Keratinocyte (primary cell): ENCODE results near the gene GUSB. TPM values are rescaled to one million over a fixed set of nuclear protein-coding genes. Genes with fewer than 3 reads are reported as not detected.

Experiments
- DNase-seq: peaks from one replicate; pipeline ENCODE4 v3.0.0-alpha.2; 2011; ENCODE audit warnings: low read depth, missing footprints, low spot score
- FAIRE-seq: peaks from 2 replicates; lab custom pipeline; 2011; peaks lifted over from hg19 to GRCh38; lab: Jason Lieb, UNC
- H2AFZ ChIP-seq: 2 replicates; pipeline ENCODE4 v1.6.0; 2012; ENCODE audit warnings: low read length, control low read depth, inconsistent platforms; ENCODE audit not compliant: control insufficient read depth
- H3K27ac ChIP-seq: 2 replicates; pipeline ENCODE4 v1.5.1; 2011; ENCODE audit warnings: low read length; ENCODE audit not compliant: control insufficient read depth, insufficient read depth
- H3K27me3 ChIP-seq: 3 replicates; pipeline ENCODE4 v1.6.0; 2011; ENCODE audit warnings: low read length; ENCODE audit not compliant: control insufficient read depth, insufficient read depth; ENCODE audit errors: extremely low read depth
- H3K36me3 ChIP-seq, 2 experiments: 2 replicates in 1 of 2; 3 replicates in 1 of 2; pipeline ENCODE4 v1.5.1; 2011; ENCODE audit warnings: low read length in 2 of 2, mild to moderate bottlenecking in 1 of 2; ENCODE audit not compliant: control insufficient read depth in 2 of 2, insufficient read depth in 2 of 2; ENCODE audit errors: extremely low read depth in 1 of 2
- H3K4me1 ChIP-seq: 3 replicates; pipeline ENCODE4 v1.5.1; 2011; ENCODE audit warnings: low read length; ENCODE audit not compliant: control insufficient read depth, insufficient read depth; ENCODE audit errors: extremely low read depth
- H3K4me2 ChIP-seq: 3 replicates; pipeline ENCODE4 v1.6.0; 2011; ENCODE audit warnings: low read depth, low read length; ENCODE audit not compliant: control insufficient read depth, insufficient read depth; ENCODE audit errors: extremely low read depth
- H3K4me3 ChIP-seq, 3 experiments: fragments of 200-600 bp in 1 of 3; sonication (generic) in 1 of 3; 2 replicates in 2 of 3; 3 replicates in 1 of 3; pipeline ENCODE4 v1.5.1; 2011 to 2016; ENCODE audit warnings: low read length in 3 of 3, mild to moderate bottlenecking in 3 of 3, control low read depth in 2 of 3, inconsistent platforms in 1 of 3, low read depth in 1 of 3, mixed read lengths in 1 of 3, mixed run types in 1 of 3, moderate library complexity in 1 of 3; ENCODE audit not compliant: control insufficient read depth in 2 of 3, insufficient read depth in 2 of 3; ENCODE audit errors: extremely low read depth in 1 of 3
- H3K79me2 ChIP-seq: 2 replicates; pipeline ENCODE4 v1.6.0; 2012; ENCODE audit warnings: low read length; ENCODE audit not compliant: control insufficient read depth, insufficient read depth
- H3K9ac ChIP-seq: 3 replicates; pipeline ENCODE4 v1.6.0; 2011; ENCODE audit warnings: low read length; ENCODE audit not compliant: control insufficient read depth, insufficient read depth; ENCODE audit errors: extremely low read depth
- H3K9me1 ChIP-seq: 3 replicates; pipeline ENCODE4 v1.6.0; 2011; ENCODE audit warnings: low read length; ENCODE audit not compliant: control insufficient read depth, insufficient read depth; ENCODE audit errors: extremely low read depth
- H3K9me3 ChIP-seq: 2 replicates; pipeline ENCODE4 v1.5.1; 2012; ENCODE audit warnings: low read depth, low read length; ENCODE audit not compliant: control insufficient read depth
- H4K20me1 ChIP-seq: 3 replicates; pipeline ENCODE4 v1.6.0; 2011; ENCODE audit warnings: low read length; ENCODE audit not compliant: control insufficient read depth, insufficient read depth; ENCODE audit errors: extremely low read depth
- EZH2 ChIP-seq: IDR thresholded peaks from one replicate; pipeline ENCODE4 v1.6.1; 2012; ENCODE audit warnings: inconsistent platforms, mild to moderate bottlenecking, low read length, moderate library complexity
- dilution Hi-C: fragments of 300-500 bp; cut with MboI; formaldehyde crosslinking; loops from one replicate; pipeline ENCODE4 v1.7.0; 2020; ENCODE audit warnings: low sequenced_read_pairs; ENCODE audit not compliant: extremely low pct_ligation_motif_present
- polyA plus RNA-seq, 5 experiments: library from polyadenylated mRNA; depleted of rRNA in 3 of 5; stranded (reverse) in 3 of 5; stranded (forward) in 1 of 5; unstranded in 1 of 5; fragments of >200 nt; gene quantifications; 1 replicate in 1 of 5; 2 replicates in 3 of 5; 3 replicates in 1 of 5; pipeline versions ENCODE4 v1.2.1 to v1.2.3, GENCODE V29; 2011 to 2012; ENCODE audit warnings: missing spikeins in 2 of 5, low read depth in 1 of 5, low replicate concordance in 1 of 5
- TF ChIP-seq, protein P1 (sequence below), 3 experiments: IDR thresholded peaks in 1 of 3; conservative IDR thresholded peaks in 1 of 3; optimal IDR thresholded peaks in 1 of 3; 2 replicates in 2 of 3; 3 replicates in 1 of 3; pipeline versions ENCODE3 to v1.5.1; 2011; ENCODE audit warnings: low read length in 3 of 3, mild to moderate bottlenecking in 3 of 3, moderate library complexity in 2 of 3, control low read depth in 1 of 3, inconsistent platforms in 1 of 3; ENCODE audit not compliant: insufficient read depth in 2 of 3; ENCODE audit errors: extremely low read depth in 1 of 3

GUSB gene
- polyA plus RNA-seq, 1 donor (not counting 4 experiments of a cell fraction or from before 2014, with no cell fraction given): 13.3 TPM

DNA sequence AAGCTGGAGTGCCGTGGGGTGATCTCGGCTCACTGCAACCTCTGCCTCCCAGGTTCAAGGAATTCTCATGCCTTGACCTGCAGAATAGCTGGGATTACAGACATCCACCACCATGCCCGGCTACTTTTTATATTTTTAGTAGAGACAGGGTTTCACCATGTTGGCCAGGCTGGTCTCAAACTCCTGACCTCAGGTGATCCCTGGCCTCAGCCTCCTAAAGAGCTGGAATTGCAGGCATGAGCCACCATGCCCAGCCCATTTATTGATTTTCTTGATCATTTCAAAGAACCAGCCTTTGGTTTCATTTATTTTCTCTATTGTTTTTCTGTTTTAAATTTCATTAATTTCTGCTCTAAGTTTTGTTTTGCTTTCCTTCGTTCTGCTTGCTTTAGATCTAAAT lies 50.3 kb downstream of the GUSB start:
- H3K9ac ChIP-seq: no peak overlapping the region
- no peak overlapping the region for H2AFZ ChIP-seq
- no peaks in the 10 kb centered on the region for H3K9me3 ChIP-seq
- no peaks in the 10 kb centered on the region for H3K9me1 ChIP-seq
- no peak overlapping the region for H3K4me2 ChIP-seq
- H3K4me1 ChIP-seq: no peaks in the 10 kb centered on the region
- no peak for TF ChIP-seq EZH2
- TF ChIP-seq, protein P1, sequence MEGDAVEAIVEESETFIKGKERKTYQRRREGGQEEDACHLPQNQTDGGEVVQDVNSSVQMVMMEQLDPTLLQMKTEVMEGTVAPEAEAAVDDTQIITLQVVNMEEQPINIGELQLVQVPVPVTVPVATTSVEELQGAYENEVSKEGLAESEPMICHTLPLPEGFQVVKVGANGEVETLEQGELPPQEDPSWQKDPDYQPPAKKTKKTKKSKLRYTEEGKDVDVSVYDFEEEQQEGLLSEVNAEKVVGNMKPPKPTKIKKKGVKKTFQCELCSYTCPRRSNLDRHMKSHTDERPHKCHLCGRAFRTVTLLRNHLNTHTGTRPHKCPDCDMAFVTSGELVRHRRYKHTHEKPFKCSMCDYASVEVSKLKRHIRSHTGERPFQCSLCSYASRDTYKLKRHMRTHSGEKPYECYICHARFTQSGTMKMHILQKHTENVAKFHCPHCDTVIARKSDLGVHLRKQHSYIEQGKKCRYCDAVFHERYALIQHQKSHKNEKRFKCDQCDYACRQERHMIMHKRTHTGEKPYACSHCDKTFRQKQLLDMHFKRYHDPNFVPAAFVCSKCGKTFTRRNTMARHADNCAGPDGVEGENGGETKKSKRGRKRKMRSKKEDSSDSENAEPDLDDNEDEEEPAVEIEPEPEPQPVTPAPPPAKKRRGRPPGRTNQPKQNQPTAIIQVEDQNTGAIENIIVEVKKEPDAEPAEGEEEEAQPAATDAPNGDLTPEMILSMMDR (optimal IDR thresholded peaks at IDR 0.05 in 1 of 3, IDR thresholded peaks at IDR 0.05 in 1 of 3, conservative IDR thresholded peaks at IDR 0.05 in 1 of 3; ENCODE audit: extremely low read depth in 1 of 3, insufficient read depth in 2 of 3, low read length in 3 of 3): no peak
- no peaks in the 10 kb centered on the region for H3K36me3 ChIP-seq
- no peak for FAIRE-seq
- H3K27me3 ChIP-seq: no peaks in the 10 kb centered on the region
- no peak for DNase-seq
- no peaks in the 10 kb centered on the region for H4K20me1 ChIP-seq
- no peak overlapping the region for H3K27ac ChIP-seq
- H3K4me3 ChIP-seq: no peak overlapping the region
- dilution Hi-C loops: no loop called here
- H3K79me2 ChIP-seq: peaks cover 29% of the 10 kb centered on the region

DNA sequence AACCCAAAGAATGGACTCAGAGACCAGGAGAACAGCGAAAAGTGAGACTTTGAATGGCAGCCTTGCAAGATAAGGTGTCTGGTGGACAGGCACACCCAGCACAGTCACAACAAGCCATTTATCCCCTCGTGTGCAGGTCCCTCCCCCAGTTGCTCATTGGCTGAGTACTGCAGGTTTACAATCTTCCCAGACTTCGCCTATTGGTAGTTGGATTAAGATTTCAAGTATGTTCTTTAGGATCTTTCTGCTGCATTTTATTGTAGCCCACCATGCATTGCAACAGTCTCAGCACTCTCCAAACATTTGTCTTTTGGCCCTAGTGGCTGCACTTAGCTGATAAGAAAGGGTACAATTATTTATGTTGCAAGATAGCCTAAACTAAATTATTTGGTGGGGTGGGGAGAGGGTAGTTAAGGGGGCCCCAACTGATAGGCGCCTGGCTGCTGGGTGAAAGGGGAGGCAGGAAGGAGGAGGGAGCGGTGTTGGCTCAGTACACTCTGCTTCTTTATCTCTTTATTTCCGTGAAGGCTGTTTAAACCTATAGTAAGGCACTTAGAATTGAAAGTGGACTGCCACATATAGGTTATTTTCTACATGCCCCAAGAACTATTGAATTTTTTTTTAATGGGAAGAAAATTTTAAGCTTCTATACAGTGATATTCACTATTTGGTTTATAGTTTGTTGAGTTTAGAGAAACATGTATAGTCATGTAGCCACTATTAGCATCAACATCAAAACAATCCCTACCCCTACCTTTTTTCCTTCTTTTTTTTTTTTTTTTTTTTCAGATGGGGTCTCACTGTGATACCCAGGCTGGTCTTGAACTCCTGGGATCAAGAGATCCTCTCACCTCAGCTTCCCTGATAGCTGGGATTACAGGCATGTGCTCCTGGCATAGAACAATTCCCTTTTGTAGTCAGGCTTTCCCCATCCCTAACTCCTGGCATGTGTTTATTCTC lies 54.2 kb downstream of the GUSB start:
- Histone ChIP-seq H3K4me2 (no peak overlapping the region), H3K36me3 (no peaks in the 10 kb centered on the region), H3K4me1 (no peaks in the 10 kb centered on the region), H3K27ac (no peak overlapping the region), H3K27me3 (no peaks in the 10 kb centered on the region), H2AFZ (no peak overlapping the region), H3K79me2 (peaks cover 35% of the 10 kb centered on the region), H4K20me1 (no peaks in the 10 kb centered on the region), H3K9me1 (no peaks in the 10 kb centered on the region), H3K9me3 (no peaks in the 10 kb centered on the region), H3K4me3 (no peak overlapping the region), H3K9ac (no peak overlapping the region)
- FAIRE-seq: no peak
- dilution Hi-C loops: no loop called here
- DNase-seq: no peak
- no peak for TF ChIP-seq EZH2
- TF ChIP-seq, protein P1 (optimal IDR thresholded peaks at IDR 0.05 in 1 of 3, IDR thresholded peaks at IDR 0.05 in 1 of 3, conservative IDR thresholded peaks at IDR 0.05 in 1 of 3; ENCODE audit: extremely low read depth in 1 of 3, insufficient read depth in 2 of 3, low read length in 3 of 3): no peak
